Activated CD8-positive, alpha-beta memory T cell treated with anti-CD3 and anti-CD28 coated beads for 48 hours (primary cell): ENCODE results near the gene PAX2.

Experiments
- DNase-seq, 3 experiments: peaks; one replicate each; pipeline ENCODE4 v3.0.0-alpha.2; 2020; ENCODE audit warnings: low read depth in 2 of 3, low spot score in 2 of 3

The PAX2 gene

GRCh38 chr10:100835810-100836209 is 90.4 kb downstream of the PAX2 start:
- no peak for DNase-seq

GRCh38 chr10:100836891-100837290 is 91.5 kb downstream of the PAX2 start:
- no peak for DNase-seq

- DNase-seq = no peak
Observed at GRCh38 chr10:100837300-100837699, 91.9 kb downstream of the PAX2 start.

- no peak for DNase-seq
Observed at GRCh38 chr10:100838986-100839385, 93.6 kb downstream of the PAX2 start.

GRCh38 chr10:100841528-100841927 is 96.1 kb downstream of the PAX2 start:
- no peak for DNase-seq

- peak in 1 of 3 experiments; percentile 38 for DNase-seq
Observed at GRCh38 chr10:100847440-100847839, 102.1 kb downstream of the PAX2 start.

GRCh38 chr10:100848770-100849169 is 103.4 kb downstream of the PAX2 start:
- no peak for DNase-seq

- no peak for DNase-seq
Observed at GRCh38 chr10:100858261-100858660, 112.9 kb downstream of the PAX2 start.

- DNase-seq = no peak
Observed at GRCh38 chr10:100858747-100859483, 113.5 kb downstream of the PAX2 start.

GRCh38 chr10:100859484-100859763 is 114.0 kb downstream of the PAX2 start:
- no peak for DNase-seq

GRCh38 chr10:100863433-100863832 is 118.1 kb downstream of the PAX2 start:
- DNase-seq = no peak

- no peak for DNase-seq
Observed at GRCh38 chr10:100864036-100864885, 118.9 kb downstream of the PAX2 start.

GRCh38 chr10:100864978-100865377 is 119.6 kb downstream of the PAX2 start:
- DNase-seq = no peak

GRCh38 chr10:100866010-100866409 is 120.6 kb downstream of the PAX2 start:
- DNase-seq = no peak

- no peak for DNase-seq
Observed at GRCh38 chr10:100866575-100867098, 121.3 kb downstream of the PAX2 start.

- DNase-seq = no peak
Observed at GRCh38 chr10:100867261-100867963, 122.0 kb downstream of the PAX2 start.

- no peak for DNase-seq
Observed at GRCh38 chr10:100868382-100868781, 123.0 kb downstream of the PAX2 start.

- no peak for DNase-seq
Observed at GRCh38 chr10:100869399-100869798, 124.0 kb downstream of the PAX2 start.

- DNase-seq = peak; percentile 23 to 72 (median 35)
Observed at GRCh38 chr10:100872034-100872791, 126.8 kb downstream of the PAX2 start.

GRCh38 chr10:100873146-100873826 is 127.9 kb downstream of the PAX2 start:
- DNase-seq = no peak
